ENCODE results near the gene MTURN.

DNA sequence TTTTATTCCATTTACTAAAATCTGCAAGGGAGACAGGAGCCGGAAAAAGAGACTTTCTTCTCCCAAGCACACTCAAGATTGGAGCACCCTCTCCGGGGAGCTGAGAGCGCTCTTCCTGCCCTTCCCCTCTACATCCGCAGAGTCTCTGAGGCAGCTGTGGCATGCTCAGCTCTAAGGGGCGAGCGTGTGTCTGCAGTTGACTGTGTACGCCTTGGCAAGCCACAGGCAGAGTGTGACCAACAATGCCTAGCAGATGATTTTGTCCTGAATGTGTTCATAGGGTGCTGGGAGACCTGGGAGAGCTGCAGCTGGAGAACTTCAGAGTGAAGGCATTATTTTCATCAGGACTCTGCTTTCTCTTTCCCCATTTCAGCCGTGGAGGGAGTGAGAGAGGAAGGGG lies 20.7 kb downstream of the MTURN start:
- no peak for TF ChIP-seq POLR2A (IDR thresholded peaks at IDR 0.05)
- TF ChIP-seq, protein P1, sequence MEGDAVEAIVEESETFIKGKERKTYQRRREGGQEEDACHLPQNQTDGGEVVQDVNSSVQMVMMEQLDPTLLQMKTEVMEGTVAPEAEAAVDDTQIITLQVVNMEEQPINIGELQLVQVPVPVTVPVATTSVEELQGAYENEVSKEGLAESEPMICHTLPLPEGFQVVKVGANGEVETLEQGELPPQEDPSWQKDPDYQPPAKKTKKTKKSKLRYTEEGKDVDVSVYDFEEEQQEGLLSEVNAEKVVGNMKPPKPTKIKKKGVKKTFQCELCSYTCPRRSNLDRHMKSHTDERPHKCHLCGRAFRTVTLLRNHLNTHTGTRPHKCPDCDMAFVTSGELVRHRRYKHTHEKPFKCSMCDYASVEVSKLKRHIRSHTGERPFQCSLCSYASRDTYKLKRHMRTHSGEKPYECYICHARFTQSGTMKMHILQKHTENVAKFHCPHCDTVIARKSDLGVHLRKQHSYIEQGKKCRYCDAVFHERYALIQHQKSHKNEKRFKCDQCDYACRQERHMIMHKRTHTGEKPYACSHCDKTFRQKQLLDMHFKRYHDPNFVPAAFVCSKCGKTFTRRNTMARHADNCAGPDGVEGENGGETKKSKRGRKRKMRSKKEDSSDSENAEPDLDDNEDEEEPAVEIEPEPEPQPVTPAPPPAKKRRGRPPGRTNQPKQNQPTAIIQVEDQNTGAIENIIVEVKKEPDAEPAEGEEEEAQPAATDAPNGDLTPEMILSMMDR (IDR thresholded peaks at IDR 0.05), result no peak
- no peak for TF ChIP-seq EP300 (IDR thresholded peaks at IDR 0.05)
